ENCODE data around the gene SMPD4.
"Not testable (repeated sequence)": the region's sequence is repeated elsewhere in the genome, so short reads cannot be mapped to it uniquely, and the experiment has no call there.

SMPD4 gene, protein sequence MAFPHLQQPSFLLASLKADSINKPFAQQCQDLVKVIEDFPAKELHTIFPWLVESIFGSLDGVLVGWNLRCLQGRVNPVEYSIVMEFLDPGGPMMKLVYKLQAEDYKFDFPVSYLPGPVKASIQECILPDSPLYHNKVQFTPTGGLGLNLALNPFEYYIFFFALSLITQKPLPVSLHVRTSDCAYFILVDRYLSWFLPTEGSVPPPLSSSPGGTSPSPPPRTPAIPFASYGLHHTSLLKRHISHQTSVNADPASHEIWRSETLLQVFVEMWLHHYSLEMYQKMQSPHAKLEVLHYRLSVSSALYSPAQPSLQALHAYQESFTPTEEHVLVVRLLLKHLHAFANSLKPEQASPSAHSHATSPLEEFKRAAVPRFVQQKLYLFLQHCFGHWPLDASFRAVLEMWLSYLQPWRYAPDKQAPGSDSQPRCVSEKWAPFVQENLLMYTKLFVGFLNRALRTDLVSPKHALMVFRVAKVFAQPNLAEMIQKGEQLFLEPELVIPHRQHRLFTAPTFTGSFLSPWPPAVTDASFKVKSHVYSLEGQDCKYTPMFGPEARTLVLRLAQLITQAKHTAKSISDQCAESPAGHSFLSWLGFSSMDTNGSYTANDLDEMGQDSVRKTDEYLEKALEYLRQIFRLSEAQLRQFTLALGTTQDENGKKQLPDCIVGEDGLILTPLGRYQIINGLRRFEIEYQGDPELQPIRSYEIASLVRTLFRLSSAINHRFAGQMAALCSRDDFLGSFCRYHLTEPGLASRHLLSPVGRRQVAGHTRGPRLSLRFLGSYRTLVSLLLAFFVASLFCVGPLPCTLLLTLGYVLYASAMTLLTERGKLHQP

DNA sequence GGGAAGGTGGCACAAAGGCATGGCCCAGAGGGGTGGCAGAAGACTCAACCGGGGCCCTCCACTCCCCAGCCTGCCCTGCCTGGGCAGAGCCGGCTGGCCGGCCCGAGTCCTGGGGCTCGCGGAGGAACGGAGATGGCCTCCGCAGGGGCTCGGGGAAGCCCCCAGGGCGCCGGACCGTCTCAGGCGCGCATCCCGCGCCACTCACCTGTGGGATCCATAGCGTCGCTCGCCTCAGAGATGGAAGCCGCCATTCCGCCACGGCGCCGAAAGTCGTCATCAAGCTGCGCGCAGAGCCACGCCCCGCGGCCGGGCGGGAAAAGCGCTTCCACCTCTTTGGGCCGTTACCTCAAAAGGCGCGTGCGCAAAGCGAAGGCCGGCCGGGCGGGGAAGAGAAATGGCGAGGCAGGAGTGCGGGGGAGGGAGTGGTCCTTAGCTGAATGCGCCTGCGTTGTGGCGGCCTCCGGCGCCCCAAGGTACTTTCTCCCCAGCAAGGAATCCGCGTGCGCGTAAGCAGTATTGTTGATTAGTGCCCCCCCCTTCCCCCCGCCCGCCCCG is at the start of gene SMPD4:
SMPD4 (minus strand) TSS at position 278 of the 555 bp plus-strand sequence. CDS start 5,010 bp downstream, outside the sequence.
- DNase-seq (ENCODE audit: low spot score) = peak; percentile 95

DNA sequence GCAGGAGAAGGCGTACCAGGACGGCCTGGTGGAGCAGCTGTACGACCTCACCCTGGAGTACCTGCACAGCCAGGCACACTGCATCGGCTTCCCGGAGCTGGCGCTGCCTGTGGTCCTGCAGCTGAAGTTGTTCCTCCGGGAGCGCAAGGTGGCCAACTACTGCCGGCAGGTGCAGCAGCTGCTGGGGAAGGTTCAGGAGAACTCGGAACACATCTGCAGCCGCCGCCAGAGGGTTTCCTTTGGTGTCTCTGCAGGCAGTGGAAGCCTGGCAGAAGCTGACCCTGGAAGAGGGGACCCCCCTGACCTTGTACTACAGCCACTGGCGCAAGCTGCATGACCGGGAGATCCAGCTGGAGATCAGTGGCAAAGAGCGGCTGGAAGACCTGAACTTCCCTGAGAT is 49.5 kb upstream of the SMPD4 start:
- DNase-seq (ENCODE audit: low spot score) = not testable (repeated sequence)

DNA sequence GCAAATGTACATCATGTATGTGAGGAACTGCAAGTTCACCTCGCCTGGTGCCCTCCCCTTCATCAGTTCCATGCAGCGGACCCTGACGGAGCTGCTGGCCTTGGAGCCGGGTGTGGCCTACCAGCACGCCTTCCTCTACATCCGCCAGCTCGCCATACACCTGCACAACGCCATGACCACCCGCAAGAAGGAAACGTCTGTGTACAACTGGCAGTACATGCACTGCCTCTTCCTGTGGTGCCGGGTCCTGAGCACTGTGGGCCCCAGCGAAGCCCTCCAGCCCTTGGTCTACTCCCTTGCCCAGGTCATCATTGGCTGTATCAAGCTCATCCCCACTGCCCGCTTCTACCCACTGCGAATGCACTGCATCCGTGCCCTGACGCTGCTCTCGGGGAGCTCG is 49.0 kb upstream of the SMPD4 start:
- DNase-seq (ENCODE audit: low spot score) = not testable (repeated sequence)

DNA sequence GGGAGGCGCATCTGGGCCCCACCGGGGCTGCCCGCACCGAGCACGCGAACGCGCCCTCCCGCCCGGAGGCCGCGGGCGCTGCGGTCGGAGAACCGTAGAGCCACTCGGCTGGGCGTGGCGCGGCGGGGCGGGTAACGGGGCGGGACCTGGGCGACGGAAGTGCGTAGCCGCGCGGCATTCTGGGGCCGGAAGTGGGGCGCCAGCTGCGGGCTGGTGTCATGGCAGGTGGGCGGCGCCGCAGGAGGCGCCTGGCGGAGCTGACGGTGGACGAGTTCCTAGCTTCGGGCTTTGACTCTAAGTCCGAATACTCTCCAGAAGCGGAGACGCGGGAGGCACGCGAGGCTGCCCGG is 47.7 kb upstream of the SMPD4 start:
- DNase-seq (ENCODE audit: low spot score) = not testable (repeated sequence)

DNA sequence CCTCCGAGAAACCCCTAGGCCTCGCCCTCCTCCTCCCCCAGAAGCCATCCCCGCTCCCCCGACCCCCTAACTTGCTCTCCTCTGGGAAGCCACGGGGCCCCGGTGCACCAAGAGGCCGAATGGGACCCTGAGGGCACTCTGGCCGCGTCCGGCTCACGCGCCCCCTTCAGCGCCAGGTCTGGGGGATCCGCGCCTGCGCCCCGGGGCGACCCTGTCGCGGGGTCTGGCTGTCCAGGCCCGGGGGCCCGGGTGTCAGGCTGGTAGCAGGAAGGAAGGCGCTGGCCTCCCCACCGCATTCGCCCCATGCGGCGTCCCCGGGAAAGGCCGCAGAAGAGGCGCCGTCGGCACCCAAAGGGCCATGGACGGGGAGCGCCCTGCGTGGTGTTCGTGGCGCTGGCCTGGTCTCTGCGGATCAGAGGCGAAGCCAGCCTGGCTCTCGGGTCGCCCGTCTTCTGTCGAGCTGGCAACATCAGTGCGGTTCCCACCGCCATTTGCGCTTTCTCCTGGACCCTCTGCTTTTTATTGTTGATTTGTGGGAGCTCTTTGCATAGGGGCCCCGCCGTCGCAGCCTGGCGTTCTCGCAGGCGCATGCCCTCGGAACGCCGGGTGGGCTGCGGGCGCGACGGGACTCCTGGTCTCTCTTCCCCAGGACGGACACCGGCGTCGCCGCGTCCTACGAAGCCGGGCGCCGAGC is 47.2 kb upstream of the SMPD4 start:
- DNase-seq (ENCODE audit: low spot score) = not testable (repeated sequence)

DNA sequence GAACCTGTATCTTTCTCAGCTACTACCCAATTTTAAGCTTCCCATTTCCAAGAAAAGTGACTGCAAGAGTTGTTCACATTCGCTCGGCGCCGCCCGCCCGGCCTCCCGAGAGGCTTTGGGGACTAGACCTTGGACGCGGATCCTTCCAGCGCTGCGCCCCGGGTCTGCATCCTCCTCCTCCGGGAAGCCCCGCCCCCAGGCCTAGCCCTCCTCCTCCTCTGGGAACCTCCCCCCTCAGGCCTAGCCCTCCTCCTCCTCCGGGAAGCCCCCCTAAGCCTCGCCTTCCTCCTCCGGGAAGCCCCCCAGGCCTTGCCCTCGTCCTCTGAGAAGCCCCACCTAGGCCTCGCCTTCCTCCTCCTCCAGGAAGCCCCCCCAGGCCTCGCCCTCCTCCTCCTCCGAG is 46.6 kb upstream of the SMPD4 start:
- DNase-seq (ENCODE audit: low spot score) = not testable (repeated sequence)

DNA sequence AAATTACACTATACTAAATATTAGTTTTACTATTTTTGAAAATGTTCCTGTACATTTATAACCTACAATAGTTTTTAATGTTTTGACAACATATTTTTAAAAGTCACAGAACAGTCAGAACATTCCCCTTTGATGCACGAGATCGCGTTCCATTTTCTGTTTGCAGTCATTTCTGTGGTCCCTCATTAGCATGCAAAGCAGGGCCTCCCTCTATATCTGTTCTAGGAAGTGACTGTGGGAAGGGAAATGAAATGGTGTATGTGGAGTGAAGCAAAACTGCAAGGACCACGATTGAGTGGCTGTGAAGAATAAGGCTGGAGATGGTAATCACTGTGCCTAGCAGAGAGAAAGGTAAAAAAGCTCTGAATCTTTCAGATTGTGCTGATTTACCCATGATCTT is 41.1 kb upstream of the SMPD4 start:
- not testable (repeated sequence) for DNase-seq (ENCODE audit: low spot score)

DNA sequence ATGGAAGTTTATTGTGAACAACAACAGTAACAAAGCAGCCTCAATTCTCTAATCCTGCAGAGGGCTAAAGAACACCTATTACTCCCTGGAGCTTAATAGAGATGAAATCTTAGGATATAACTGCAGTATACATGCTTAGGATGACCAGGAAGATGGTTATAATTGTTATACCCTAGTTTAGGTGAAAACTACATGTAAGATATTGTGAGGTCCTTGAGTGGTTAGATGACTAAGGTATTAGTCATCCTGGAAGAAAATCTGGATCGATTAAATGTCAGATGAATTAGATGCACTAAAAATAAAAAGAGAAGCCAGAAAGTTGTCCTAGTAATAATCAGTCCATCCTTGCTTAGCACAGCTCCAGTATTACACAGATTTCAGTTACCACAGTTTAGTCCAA is 39.1 kb upstream of the SMPD4 start:
- DNase-seq (ENCODE audit: low spot score) = not testable (repeated sequence)

DNA sequence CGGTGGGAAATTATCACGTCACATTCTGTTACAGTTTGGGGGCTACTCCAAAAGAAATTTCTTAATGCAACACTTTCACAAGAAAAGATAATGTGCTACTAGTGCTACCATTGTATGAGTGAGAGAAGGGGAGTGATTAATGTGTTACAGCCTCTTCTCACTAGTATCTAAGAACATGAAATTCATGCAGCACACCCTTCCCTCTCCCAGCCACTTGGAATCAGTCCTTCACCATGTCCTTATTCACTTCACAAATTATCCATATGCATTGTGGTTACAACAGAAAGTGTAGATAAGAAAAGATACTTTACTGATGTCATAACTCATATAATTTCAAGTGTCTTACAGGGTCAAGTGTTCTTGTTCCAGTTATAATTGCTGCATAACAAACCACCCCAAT is 37.7 kb upstream of the SMPD4 start:
- not testable (repeated sequence) for DNase-seq (ENCODE audit: low spot score)

DNA sequence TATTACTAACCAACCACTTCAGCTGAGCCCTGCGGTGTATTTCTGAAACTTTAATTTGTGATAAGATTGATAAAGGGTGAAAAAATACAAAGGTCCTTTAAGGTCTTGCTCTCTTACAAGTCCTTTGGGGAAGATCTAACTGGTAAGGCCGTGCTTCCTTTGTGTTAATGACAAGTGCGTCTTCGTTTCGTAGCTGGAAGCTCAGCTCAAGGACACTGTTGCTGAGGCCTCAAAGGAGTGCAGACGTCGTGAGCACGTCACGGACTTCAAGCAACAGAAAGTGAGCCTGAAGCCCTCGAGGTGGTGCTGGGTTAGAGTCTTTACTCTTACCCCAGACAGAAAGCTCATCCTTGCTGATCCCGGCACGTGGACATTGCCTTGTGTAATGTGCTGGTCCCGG is 25.6 kb upstream of the SMPD4 start:
- not testable (repeated sequence) for DNase-seq (ENCODE audit: low spot score)

DNA sequence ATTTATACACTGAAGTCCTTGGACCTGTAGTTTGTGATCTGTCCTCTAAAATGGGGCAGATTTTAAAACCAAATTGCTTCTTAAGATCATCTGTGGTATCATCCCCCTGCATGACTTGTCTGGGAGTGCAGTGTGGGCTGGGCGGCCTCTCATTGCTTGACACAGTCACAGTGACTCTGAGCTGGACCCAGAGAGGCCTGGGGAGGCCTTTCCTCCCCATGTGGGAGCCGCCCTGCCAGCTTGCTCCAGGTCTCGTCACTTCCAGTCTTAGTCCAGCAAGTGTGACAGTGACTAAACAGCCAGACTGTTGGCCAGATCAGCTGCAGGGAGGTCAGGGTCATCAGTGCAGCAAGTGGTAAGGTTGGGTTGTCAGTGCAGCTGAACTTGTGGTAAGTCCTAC is 21.7 kb upstream of the SMPD4 start:
- DNase-seq (ENCODE audit: low spot score) = not testable (repeated sequence)

DNA sequence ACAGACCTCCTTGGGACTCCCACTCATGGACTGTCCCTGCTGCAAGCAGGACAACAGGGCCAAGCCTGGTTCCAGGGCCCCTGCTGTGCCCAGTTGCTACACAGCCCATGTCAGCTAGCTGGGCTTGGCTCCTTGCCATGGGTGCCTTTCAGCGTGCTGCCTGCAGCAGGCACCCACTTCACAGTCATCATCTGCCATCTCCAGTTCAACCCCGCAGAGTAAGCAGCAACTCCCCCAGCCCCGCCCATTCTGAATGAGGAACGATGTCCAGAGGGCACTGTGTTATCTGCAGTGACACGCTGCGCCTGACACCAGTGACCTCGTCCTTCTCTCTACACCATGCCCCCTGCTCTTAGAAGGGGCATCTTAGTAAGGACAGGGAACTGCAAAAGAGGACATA is 21.1 kb upstream of the SMPD4 start:
- DNase-seq (ENCODE audit: low spot score) = not testable (repeated sequence)

DNA sequence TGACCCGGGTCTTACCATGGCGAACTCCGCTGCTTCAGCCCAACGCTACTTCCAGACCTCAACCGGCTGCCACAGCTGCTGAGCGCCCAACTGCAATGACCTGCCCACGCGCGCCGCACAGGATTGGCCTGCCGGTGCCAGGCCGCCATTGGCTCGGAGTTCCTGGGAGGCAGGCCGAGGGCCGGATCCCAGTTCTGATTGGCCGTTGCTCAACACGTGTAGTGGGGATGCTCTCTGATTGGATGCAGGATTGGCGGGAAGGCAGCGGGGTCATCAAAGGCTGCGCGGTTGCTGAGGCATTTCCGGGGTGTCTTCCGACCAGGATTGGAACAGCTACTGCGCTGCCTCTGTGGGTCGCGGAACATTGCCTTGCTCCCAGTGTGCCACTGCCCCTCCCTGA is 16.9 kb upstream of the SMPD4 start, which contains the start of gene TUBA3E:
TUBA3E (minus strand) TSS at position 97 of the 400 bp plus-strand sequence; CDS start at position 18, 79 bp downstream.
- no peak for DNase-seq (ENCODE audit: low spot score)

DNA sequence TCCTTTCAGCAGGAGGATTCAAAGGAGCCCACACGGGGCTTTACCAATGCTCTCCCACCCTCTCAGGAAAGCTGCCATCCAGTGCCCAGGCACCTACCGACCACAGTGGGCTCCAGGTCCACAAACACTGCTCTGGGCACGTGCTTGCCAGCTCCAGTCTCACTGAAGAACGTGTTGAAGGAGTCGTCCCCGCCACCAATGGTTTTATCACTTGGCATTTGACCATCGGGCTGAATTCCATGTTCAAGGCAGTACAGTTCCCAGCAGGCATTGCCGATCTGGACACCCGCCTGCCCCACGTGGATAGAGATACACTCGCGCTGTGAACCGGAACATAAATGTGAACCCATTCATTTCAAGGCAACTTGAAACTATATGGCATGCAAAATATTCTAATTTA is 14.7 kb upstream of the SMPD4 start:
- DNase-seq (ENCODE audit: low spot score) = not testable (repeated sequence)

DNA sequence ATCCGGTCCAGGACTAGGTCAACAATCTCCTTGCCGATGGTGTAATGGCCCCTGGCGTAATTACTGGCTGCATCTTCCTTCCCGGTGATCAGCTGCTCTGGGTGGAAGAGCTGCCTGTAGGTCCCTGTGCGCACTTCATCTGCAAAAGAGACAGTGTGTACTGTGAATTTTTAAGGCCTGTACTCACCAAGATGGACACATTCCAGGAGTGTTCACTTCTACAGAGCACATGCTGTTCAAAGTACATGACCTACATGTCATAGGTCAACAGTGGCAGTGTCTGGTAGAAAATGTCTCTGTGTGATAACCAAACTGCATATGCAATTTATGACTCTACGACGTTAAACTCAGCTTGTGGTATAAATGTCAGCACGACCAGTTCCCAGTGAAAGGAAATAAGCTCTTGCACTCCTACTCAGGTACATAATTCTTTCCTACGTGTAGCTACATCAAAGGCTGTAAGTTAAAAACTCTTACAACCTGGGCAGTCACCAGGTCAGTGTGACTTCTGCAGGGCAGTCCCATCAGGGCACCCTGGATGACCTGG is 13.8 kb upstream of the SMPD4 start:
- not testable (repeated sequence) for DNase-seq (ENCODE audit: low spot score)

DNA sequence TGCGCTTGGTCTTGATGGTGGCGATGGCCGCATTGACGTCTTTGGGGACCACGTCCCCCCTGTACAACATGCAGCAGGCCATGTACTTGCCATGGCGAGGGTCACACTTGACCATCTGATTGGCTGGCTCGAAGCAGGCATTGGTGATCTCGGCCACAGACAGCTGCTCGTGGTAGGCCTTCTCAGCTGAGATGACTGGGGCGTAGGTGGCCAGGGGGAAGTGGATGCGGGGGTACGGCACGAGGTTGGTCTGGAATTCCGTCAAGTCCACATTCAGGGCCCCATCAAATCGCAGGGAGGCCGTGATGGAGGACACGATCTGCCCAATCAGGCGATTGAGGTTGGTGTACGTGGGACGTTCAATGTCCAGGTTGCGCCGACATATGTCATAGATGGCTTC is 12.4 kb upstream of the SMPD4 start:
- DNase-seq (ENCODE audit: low spot score) = not testable (repeated sequence)

DNA sequence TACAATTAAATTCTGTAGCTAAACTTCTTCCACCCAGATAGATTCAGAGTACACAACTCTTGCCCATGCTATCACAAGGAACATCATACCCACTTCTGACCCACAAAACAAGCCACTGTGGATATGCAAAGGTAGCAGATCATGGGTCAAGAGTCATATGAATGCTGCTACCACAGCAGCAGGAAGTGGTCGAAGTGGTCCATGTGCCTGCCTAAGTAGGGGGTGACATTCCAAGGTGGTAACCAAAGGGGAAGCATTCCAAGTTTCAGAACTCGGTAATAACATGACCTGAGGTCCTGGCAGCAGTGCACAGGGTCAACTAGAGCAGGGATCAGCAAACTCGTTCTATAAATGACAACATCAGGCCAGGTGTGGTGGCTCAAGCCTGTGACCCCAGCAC is 11.0 kb upstream of the SMPD4 start:
- DNase-seq (ENCODE audit: low spot score) = not testable (repeated sequence)

DNA sequence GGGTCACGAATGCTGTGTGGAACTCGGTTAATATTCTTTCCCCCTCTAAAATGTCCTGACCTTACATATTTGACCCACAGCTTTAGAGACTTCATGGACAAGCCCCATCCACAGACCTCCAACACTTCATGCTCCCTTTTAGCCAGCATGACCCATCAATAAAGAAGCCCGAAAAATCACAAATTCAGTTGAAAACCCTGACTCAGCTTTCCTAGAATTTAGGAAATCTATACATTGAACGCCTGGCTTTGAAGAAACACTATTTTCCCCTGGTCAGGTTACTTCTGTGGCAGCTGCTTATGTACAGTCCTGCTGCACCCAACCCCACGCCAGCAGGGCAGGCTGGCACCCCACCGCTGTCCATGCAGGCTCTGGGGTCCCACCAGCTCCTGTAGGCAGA is 9.9 kb upstream of the SMPD4 start:
- not testable (repeated sequence) for DNase-seq (ENCODE audit: low spot score)

DNA sequence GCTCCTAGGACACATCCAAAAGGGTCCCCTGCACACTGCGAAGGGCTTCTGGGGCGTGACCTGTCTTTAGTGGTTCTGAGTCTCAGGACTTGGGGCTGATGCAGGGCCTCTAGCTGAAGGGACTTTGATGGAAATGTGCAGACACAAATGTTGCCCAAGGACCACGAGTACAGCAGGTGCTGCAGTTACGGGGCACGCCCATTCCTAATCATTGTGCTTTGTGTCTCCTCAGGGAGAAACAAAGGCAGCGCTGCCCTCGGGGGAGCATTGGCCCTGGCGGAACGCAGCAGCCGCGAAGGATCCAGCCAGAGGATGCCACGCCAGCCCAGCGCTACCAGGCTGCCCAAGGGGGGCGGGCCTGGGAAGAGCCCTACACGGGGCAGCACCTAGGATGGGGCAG is 8.8 kb upstream of the SMPD4 start:
- no peak for DNase-seq (ENCODE audit: low spot score)

DNA sequence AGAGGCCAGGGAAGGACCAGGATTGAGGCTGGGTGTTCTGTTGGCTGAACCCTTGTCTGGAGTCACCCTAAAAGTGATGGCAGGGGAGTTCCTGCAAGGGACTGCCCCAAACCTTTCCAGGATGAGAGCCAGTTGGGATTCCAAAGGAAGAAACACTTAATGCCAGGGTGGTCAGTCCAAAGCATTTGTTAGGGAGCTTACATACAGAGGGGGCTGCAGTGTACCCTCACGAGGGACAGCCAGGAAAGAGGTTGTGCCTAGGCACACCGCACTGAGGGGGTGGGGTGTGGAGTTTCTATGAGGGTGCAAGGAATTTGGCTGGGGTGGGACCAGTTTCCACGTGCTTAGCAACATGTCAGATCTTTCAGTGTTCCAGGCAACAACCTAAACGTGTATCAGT is 7.6 kb upstream of the SMPD4 start:
- DNase-seq (ENCODE audit: low spot score) = not testable (repeated sequence)
